Activated CD8-positive, alpha-beta memory T cell treated with anti-CD3 and anti-CD28 coated beads for 24 hours (primary cell): Measurements from ENCODE around the gene HTR5A.

Source experiments
- DNase-seq: peaks from one replicate; pipeline ENCODE4 v3.0.0-alpha.2; 2020

HTR5A gene

DNA sequence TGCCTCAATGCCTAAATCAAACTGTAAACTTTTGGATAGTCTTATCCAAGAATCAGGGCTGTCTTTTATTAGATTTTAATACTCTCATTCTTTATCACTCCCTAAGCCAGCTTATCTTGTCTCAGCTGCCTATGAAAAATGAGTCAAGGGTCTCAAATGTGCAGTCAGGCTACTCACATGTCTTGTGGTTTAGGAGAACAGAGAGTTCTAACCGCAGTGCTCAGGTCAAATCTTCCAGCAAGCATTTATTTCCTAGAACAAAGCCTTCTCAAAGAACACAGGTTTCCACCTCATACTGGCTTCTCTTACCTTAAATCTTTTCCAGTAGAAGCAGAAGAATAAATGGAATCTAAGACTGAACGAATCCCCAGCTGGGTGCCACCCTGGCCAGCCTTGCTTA, 23.5 kb downstream of the HTR5A start:
- no peak for DNase-seq

DNA sequence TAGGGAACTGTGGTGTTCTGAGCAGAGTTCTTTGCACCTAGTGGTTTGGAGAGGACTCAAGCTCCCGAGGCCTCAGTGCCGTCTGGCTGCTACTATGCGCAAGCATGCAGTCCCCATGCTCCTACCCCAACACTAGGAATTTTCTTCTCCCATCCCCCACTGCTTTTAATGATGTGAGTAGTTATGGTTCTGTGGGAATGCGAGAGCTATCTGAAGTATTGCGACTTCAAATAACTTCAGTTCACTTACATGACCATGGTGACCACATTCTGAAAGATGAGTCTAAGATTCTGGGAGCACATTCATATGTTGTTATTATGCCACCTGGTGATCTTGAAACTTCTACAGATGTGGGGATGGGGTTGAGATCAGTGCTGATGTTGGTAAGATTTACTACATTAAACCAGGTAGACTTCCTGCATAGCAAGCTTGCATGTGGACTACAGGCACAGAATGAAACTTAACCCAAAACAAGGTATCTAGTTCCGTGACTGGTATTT, 24.6 kb downstream of the HTR5A start:
- no peak for DNase-seq

DNA sequence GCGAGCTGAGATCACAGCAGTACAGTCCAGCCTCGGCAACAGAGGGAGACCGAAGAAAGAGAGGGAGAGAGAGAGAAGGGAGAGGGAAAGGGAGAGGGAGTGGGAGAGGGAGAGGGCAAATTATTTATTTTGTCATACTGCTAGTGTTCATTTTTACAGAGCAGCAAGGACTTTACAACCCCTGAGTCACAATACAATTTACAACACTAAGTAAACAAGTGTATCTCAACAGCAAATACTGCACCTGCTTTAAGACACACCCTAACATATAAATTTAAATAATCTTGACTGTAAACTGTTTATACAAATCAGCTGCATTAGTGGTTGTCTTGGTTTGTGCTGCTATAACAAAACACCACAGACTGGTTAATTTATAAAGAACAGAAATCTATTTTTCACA, 27.2 kb downstream of the HTR5A start:
- DNase-seq: no peak

DNA sequence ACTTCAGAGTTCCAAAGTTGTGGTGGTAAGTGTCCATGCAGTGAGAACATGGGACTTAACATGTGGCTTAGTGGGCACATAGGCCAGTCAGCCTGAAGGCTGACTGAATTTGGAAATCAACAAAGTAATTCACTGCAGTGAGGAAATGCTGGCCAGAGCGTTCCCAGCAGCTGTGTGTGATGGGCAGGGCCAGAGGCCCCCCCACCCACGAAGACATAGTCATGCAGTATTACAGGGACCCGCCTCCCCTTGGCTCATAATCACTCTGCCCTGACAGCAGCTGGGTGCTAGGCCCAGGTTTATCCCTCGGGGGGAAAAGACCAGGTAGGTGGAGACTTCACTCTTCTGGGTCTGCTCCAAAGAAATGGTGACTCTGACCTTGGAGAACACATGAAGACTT, 33.7 kb downstream of the HTR5A start:
- DNase-seq: no peak

- no peak for DNase-seq
These were observed 34.8 kb downstream of the HTR5A start for GRCh38 chr7:155104913-155105312.

DNA sequence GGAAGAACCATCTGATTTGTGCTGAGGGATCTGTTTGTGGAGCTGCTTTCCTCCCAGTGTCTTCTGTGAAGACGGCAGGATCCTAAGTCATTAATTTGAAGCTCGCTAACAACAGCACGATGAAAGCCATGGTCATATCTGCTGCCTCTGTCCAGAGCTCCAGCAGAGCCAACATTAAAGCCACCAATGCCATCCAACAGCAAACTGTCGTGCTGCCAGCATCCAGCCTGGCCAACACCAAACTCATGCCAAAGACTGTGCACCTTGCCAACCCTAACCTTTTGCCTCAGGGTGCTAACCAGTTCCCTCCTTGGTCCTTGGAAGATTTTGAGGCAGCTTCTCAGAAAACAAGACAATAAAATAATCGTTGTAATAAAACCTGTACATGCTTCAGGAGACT, 36.2 kb downstream of the HTR5A start:
- DNase-seq: no peak

- DNase-seq: no peak
These were observed 37.0 kb downstream of the HTR5A start for GRCh38 chr7:155107126-155107525.

- DNase-seq: no peak
These were observed 38.2 kb downstream of the HTR5A start for GRCh38 chr7:155108144-155108901.

DNA sequence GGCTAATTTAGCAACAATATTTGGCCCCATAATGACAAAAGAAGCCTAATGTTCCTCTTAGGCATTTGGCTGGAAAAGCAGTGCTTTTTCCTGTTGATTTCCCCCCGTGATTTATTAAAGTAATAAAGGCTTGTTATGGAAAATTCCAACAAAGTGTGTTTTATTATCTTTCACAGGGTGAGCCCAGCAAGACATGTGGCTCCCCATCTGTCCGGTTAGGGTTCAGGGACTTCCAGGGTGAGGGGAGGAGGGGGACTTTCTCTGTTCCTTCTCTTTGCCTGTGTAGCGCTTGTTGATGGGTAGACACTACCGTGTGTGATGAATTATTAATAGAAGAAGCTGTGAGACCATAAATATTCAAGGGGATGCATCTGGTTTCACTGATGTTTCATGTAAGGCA, 39.0 kb downstream of the HTR5A start:
- no peak for DNase-seq

- DNase-seq: no peak
These were observed 45.2 kb downstream of the HTR5A start for GRCh38 chr7:155115288-155115687.

GRCh38 chr7:155119801-155120382, 49.8 kb downstream of the HTR5A start:
- no peak for DNase-seq

DNA sequence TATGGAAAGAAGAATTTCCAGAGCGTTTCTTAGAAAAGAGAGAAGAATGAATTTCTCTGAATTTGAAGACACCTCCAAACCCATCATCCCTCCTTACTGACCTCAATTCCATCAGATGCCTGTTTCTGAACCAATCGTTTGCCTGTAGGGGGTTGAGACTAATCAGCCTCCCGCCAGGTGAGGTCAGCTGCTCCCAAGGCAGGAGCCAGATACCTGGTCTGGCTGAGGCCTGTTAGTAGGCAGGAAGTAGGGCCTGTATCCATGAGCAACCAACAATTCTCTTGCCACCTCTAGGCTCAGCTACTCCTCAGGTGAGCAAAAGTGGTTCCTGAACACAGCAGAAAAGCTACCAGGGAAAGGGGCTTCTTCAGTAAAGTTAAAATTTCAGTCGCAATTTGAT, 50.3 kb downstream of the HTR5A start:
- no peak for DNase-seq

DNA sequence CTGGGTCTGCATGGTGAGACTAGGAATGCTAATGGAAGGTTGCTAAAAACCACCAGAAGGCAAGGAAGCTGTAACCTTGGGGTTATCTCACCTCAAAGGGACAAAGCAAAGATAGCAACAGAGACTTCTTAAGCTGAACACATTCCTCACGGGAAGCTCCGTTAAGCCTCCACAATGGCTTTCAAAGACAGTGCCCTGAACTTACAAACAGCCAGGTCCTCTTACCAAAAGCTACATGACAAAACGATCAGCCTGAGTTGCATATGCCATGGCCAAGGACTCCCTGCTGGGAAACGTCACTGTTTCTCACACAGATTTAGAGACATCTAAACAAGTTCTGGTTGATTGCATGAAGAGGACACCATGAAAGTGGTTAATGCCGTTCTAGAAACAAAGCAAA, 52.7 kb downstream of the HTR5A start:
- no peak for DNase-seq

DNA sequence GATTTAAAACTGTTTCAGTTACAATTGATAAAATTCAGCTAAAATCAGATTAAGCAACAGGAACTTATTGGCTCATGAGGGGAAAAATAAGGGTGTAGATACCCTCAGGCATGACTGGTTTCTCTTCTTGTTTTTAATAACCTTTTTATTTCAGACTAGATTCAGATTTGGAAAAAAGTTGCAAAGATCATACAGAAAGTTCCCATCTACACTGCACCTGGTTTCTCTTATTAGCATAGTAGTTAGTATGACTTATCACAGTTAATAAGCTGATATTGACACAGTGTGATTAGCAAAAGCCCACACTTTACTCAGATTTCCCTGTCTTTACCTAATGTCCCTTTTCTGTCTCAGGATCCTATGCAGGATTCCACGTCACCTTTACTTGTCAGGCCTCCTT, 53.3 kb downstream of the HTR5A start:
- DNase-seq: no peak

GRCh38 chr7:155124706-155125105, 54.6 kb downstream of the HTR5A start:
- no peak for DNase-seq

DNA sequence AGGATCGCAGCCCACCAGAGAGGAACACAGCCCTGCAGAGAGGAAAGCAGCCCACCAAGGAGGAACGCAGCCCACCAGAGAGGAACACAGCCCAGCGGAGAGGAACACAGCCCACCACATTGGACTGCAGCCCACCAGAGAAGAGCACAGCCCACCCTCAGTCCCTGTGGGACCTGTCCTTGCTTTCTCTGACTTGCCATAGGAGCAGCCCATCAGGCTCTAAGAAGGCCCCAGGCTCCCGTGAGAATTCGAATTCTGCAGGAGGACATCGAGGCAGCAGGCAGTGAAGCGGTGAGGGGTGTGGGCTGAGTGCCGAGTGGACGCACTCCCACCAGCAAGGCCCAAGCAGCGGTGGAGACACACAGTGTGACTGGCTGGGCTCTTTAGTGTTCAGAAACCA, 59.1 kb downstream of the HTR5A start:
- DNase-seq: no peak

DNA sequence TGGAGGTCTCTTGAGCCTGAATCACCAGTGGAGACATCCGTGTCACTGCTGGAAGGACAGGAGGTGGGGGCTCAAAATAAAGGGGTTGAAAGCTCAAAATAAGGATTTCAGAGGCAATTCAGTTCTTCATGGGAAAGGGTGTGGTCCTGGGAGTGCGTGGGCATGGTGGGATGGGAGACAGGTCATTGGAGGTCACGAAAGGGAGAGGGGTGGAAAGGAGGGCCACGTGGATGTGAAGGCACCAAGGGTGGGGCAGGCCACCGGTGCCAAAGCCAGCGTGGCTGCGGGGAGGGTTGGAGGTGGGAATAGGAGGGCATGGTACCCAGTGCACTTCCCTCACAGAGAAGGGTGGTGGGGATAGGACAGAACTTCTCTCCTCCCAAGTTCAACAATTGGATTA, 59.7 kb downstream of the HTR5A start:
- no peak for DNase-seq

DNA sequence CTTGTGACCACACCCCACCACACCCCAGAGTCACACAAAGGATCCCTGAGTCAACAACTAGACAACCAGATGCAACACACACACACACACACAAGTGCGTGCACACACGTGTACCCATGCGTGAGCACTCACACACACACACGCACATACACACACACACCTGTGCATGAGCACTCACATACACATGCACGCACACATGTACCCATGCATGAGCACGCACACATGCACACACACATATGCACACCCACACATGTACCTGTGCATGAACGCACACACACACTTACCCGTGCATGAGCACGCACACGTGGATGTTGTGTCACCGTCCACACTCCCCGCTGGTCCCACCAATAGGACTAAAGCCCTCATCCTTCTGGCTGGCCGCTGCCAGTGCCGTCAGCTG, 60.4 kb downstream of the HTR5A start:
- DNase-seq: no peak

GRCh38 chr7:155131090-155131489, 61.0 kb downstream of the HTR5A start:
- DNase-seq: no peak

DNA sequence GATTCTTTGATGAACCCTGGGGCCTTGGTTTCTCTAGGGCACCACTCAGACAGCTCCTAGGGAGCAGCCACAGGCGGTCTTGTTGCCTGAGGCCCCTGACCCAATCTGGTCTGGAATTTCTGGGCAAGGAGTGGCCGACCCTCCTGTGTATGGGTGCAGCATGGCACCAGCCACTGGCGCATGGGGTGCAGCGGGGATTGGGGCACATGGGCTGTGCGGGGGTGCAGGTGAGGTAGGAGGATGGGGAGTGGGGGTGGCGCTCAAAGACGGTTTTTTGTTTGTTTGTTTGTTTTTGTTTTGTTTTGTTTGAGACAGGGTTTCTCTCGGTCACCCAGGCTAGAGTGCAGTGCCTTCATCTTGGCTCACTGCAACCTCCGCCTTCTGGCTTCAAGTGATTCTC, 62.3 kb downstream of the HTR5A start:
- no peak for DNase-seq

- no peak for DNase-seq
These were observed 66.6 kb downstream of the HTR5A start for GRCh38 chr7:155136619-155137243.
